Stimulated activated CD4-positive, alpha-beta T cell treated with anti-CD3 and anti-CD28 coated beads, Interleukin-2, amount 100 ng/mL, for 4 hours (primary cell): Measurements from ENCODE around the gene NUDT2.
"Not testable (repeated sequence)": the region's sequence is repeated elsewhere in the genome, so short reads cannot be mapped to it uniquely, and the experiment has no call there.

Source experiments
- DNase-seq: peaks from one replicate; pipeline ENCODE4 v3.0.0-alpha.2; 2020; ENCODE audit warnings: low read depth

The NUDT2 gene

GRCh38 chr9:34328987-34329832, at the start of gene NUDT2, which contains the start of gene KIF24:
Gene NUDT2, plus strand, starts transcription at chr9:34329569. Its CDS starts 9,471 bp downstream, at chr9:34339040.
Gene KIF24, minus strand, starts transcription at chr9:34329268. Its CDS starts 17,922 bp downstream, at chr9:34311346.
- DNase-seq: peak; percentile 93

GRCh38 chr9:34282096-34282495, 47.3 kb upstream of the NUDT2 start:
- no peak for DNase-seq

DNA sequence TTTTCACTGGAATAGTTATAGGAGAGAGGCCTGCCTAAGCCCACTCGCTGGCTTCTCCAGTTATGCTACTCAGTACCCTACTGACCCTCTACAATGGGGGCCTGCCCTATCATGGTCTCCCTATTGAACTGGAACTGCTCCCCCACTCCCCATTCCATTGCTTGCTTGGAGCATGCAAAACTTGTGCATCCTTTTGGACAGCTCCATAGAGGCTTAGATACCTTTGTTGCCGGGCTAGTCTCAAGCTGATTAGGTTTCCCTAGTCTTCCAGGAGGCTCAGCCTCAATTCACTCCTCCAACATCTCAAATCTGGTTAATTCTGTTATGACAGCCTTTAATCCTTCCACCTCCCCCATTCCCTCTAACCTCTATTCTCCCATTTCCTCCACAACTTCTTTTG, 40.2 kb upstream of the NUDT2 start:
- no peak for DNase-seq

GRCh38 chr9:34291023-34291422, 38.3 kb upstream of the NUDT2 start:
- DNase-seq: no peak

DNA sequence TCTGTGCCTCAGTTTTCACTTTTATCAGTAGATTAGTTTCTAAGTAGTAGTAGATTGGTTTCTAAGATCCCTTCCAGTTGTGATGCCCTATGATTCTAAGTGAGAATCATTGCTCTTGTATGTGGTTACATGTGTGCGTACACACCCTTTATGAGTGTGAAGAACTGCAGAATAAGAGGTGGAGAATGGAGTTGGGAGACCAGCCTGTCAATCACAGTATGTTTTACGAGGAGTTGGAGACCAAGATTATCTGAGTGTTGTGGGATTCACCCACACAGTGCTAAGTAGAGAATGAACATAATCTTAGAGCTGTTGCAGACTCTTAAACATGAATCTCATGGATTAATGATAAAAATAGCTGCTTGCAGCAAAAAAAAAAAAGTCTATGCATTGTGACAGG, 37.9 kb upstream of the NUDT2 start:
- DNase-seq: no peak

DNA sequence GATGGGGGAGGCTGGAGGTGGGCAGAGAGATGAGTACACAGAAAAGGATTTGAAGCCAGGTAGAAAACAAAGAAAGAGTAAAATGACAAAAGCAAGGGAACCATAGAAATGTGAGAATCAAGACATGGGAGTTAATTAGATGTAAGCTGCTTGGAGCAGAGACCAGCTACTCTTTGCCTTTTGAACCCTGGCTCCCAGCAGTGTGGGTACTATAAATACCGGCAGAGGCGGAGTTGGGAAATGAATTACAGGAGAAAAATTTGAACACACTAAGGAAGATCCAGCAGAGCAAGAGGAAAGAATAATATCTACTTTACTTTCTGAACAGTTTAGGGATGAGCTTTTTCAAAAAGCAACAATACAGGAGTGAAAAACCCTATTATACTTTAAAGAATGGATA, 36.8 kb upstream of the NUDT2 start:
- DNase-seq: no peak

GRCh38 chr9:34301064-34301463, 28.3 kb upstream of the NUDT2 start:
- not testable (repeated sequence) for DNase-seq

DNA sequence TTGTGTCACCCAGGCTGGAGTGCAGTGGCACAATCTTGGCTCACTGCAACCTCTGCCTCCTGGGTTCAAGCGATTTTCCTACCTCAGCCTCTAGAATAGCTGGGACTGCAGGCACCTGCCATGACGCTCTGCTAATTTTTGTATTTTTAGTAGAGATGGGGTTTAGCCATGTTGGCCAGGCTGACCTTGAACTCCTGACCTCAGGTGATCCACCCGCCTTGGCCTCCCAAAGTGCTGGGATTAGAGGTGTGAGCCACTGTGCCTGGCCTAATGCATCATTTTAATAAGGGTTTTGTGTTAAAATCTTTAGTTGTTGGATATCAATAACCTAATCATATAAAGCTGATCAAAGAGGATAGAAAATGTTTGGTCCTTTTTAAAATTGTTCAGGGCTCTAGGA, 21.1 kb upstream of the NUDT2 start:
- not testable (repeated sequence) for DNase-seq

- DNase-seq: no peak
Measured at GRCh38 chr9:34310215-34310614, 19.2 kb upstream of the NUDT2 start.

DNA sequence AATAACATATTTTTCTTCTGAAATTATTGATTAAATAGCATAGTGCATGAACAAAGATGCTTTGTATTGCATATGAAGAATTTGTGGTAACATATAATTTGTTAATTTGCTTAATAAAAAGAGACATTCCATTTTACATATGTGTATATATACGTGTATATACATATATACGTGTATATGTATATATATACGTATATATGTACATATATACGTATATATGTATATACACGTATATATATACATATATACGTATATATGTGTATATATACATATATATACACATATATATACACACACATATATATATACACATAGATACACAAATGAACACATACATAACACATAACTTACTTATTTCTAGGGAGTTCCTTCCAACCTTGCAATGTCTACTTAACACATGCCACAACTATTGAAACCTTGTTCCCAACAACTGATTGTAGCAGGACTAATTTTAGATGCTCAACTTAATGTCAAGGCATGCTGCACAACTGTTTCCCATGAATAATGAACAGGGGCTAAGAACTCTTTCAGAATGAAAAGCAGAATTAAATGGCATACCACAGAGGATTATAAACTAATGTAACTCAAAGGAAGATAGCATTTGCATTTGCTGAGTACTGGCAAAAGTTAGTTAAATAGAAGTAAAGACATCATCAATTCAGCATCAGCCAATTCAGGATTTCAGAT, 17.7 kb upstream of the NUDT2 start:
- no peak for DNase-seq

- DNase-seq: no peak
Measured at GRCh38 chr9:34317436-34317835, 11.9 kb upstream of the NUDT2 start.

DNA sequence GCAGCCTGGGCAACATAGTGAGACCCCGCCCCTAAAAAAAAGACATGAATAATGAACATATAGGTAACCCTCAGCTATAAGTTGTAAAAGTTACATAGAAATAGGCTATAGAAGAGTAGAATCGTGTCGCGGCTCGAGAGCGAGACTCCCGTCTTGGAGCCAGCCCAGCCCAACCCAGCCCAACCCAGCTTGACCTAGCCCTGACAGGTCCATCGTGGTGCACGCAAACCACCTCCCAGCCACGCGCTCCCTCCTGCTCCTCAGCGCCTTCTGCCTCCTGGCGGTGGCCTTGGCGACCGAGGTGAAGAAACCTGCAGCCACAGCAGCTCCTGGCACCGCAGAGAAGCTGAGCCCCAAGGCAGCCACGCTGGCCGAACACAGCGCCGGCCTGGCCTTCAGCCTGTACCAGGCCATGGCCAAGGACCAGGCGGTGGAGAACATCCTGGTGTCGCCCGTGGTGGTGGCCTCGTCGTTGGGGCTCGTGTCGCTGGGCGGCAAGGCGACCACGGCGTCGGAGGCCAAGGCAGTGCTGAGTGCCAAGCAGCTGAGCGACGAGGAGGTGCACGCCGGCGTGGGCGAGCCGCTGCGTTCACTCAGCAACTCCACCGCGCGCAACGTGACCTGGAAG, 11.1 kb upstream of the NUDT2 start:
- DNase-seq: no peak

- DNase-seq: no peak
Measured at GRCh38 chr9:34321451-34321850, 7.9 kb upstream of the NUDT2 start.

- DNase-seq: no peak
Measured at GRCh38 chr9:34322899-34323591, 6.3 kb upstream of the NUDT2 start.

GRCh38 chr9:34326690-34327089, 2.7 kb upstream of the NUDT2 start:
- no peak for DNase-seq

- no peak for DNase-seq
Measured at GRCh38 chr9:34328500-34328986, 826 bp upstream of the NUDT2 start.

DNA sequence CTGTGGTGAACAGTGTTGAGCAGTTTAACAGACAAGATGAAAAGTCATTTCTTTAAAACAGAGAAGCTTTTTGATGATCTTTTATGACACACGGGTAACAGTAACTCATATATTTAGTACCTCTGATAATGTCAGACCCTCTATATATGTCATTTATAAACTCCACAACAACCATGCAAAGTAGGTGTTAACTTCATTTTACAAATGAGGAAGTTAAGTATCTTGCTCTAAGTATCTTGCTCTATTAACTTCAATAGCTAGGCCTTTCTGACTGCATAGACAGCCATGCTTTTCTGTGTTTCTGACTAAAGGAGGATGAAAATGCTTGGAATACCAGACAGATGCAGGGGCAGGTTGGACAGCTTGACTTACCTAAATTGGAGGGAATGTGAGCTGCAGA, 1.8 kb downstream of the NUDT2 start:
- no peak for DNase-seq

DNA sequence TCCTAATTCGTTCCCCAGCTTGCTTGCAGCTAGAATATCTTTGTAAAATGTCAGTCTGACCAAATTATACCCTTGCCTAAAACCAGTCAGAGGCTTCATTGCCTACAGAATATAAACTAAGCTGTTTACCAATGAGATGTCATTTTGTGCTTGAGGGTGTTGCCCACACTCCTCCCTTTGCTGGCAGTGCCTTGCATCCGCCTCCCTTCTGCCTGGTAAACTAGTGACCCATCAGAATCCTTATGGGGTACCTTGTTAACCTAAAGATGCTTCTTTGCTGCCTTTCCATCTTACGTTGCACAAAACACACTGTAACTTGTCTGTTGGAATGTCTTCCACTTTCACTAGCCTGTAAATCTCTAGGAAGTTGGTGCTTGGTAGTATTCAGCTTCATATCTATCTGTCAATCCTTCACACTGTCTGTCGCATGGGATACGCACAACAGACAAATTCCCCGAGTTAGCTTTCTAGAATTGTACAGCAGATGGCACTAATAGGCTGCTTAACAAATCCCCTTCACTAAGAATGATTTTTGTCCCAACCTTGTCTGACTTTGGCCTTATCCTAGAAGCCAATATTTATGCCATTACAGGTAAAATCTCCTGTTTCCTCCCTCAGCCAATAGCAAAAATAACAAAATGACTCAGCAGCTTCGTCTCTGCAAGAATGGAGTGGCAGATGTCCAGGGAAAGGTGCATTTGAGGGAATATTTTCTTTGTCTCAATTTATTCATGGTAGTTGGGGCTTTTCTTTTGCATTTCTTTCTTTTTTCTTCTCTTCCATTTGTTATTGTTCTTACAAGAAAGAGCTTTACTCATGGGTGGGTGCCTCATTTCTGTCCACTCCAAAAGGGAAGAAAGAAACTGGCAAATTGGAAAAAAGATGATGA, 3.0 kb downstream of the NUDT2 start:
- DNase-seq: no peak

DNA sequence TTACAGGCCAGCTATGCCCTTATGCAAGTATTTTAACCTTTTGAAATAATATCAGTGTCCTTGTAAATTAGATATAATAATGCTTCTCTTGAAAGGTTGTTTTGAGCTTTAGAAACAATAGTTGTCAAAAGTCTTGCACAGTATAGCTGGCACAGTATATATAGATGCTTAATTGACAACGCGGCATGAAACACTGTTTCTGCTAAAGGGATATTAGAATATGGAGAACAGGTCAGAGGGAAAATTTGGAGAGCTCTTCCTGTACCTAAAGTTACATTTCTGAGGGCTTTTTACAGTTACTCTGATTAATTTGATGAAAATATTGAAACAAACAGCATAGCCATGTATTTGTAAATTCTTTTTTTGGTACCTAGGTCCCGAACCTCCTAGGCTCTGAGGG, 4.5 kb downstream of the NUDT2 start:
- DNase-seq: no peak

GRCh38 chr9:34334337-34334824, 5.0 kb downstream of the NUDT2 start:
- no peak for DNase-seq

GRCh38 chr9:34334916-34335315, 5.5 kb downstream of the NUDT2 start:
- no peak for DNase-seq
